ENCODE results near the gene KCNMB2.

DNA sequence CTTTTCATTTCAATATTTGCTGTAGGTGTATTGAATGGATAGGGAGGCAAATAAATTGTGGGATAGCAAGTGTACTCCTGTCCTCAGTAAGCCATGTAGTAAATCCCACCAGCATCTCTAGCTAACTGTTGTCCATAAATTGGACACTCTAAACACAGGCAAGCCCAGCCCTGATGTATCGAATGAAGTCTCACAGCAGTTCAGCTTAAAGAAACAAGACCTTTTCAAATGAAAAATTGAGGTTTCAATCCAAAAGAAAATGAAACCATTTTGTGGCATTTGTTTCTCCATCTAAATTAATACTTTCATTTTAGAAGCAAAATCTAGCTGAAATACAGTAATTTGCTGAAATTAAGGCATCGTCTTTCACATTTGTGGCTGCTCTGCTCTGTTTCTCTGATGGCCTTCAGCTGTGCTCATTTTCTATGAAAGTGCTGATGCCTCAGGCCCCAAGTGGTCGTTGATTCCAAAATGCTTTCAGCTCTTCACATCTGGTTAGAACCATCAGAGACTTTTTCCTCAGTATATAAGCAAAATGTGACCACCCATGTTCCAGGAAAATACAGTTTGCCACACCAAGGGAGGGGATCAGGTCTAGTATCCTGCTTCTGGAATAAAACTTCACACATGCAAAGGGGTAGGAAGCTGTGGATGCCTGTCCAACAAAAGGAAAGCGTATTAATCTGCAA is 290.3 kb downstream of the KCNMB2 start:
- TF ChIP-seq, protein P1, sequence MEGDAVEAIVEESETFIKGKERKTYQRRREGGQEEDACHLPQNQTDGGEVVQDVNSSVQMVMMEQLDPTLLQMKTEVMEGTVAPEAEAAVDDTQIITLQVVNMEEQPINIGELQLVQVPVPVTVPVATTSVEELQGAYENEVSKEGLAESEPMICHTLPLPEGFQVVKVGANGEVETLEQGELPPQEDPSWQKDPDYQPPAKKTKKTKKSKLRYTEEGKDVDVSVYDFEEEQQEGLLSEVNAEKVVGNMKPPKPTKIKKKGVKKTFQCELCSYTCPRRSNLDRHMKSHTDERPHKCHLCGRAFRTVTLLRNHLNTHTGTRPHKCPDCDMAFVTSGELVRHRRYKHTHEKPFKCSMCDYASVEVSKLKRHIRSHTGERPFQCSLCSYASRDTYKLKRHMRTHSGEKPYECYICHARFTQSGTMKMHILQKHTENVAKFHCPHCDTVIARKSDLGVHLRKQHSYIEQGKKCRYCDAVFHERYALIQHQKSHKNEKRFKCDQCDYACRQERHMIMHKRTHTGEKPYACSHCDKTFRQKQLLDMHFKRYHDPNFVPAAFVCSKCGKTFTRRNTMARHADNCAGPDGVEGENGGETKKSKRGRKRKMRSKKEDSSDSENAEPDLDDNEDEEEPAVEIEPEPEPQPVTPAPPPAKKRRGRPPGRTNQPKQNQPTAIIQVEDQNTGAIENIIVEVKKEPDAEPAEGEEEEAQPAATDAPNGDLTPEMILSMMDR (IDR thresholded peaks at IDR 0.05): no peak
- TF ChIP-seq POLR2AphosphoS5 (IDR thresholded peaks at IDR 0.05) (no peak), POLR2A (IDR thresholded peaks at IDR 0.05) (no peak)

Measured in stomach (tissue), 4 donors.